Type B pancreatic cell (in vitro differentiated cells): ENCODE measurements around the gene GANC. TPM values are rescaled to one million over a fixed set of nuclear protein-coding genes. Genes with fewer than 3 reads are reported as not detected.
"Not testable (repeated sequence)": the region's sequence is repeated elsewhere in the genome, so short reads cannot be mapped to it uniquely, and the experiment has no call there.

Experiments
- DNase-seq: peaks from one replicate; pipeline ENCODE4 v3.0.0; 2021; ENCODE audit warnings: mixed read lengths; ENCODE audit not compliant: unreplicated experiment; ENCODE audit errors: extremely low spot score
- H3K27ac Mint-ChIP-seq: 2 replicates; pipeline ENCODE4 v1.8.0; 2021; ENCODE audit warnings: mild to moderate bottlenecking, mixed read lengths
- H3K27me3 Mint-ChIP-seq: 2 replicates; pipeline ENCODE4 v1.8.0; 2021; ENCODE audit warnings: mixed read lengths
- H3K36me3 Mint-ChIP-seq: 2 replicates; pipeline ENCODE4 v1.8.0; 2021; ENCODE audit warnings: mixed read lengths
- H3K4me1 Mint-ChIP-seq: one replicate; pipeline ENCODE4 v1.8.0; 2021; ENCODE audit warnings: mixed read lengths; ENCODE audit not compliant: unreplicated experiment
- H3K4me3 Mint-ChIP-seq: 2 replicates; pipeline ENCODE4 v1.8.0; 2021; ENCODE audit warnings: mild to moderate bottlenecking, mixed read lengths
- H3K9me3 Mint-ChIP-seq: 2 replicates; pipeline ENCODE4 v1.8.0; 2021; ENCODE audit warnings: mixed read lengths
- total RNA-seq: library from RNA; stranded (reverse); gene quantifications from 2 replicates; pipeline ENCODE4 v1.2.1, GENCODE V29; 2021; ENCODE audit warnings: low replicate concordance
- TF ChIP-seq, protein P1 (sequence below): fragments of 200-600 bp; sonication (generic); conservative IDR thresholded peaks from 2 replicates; pipeline ENCODE4 v1.5.0; 2021; ENCODE audit warnings: antibody characterized with exemption, mild to moderate bottlenecking

Gene GANC
- total RNA-seq, 1 donor from 2014 or later = 24.4 TPM

DNA sequence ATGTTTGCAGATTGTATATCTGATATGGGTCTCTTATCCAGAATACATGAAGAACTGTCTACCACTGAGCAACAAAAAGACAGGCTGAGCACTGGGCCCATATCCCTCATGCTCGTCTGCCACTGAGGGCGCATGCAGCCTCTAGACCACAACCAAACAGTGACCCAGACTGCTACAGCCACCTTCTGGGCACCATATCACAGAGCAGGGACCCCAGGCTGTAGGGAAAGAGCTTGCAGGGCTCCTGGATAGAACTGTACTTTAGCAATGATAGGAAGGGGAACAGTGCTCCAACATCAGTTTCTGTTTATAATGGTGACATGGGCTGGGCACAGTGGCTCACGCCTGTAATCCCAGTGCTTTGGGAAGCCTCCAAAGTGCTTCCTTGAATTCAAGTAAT lies 40.5 kb downstream of the GANC start:
- Mint-ChIP-seq H3K4me1 (no peaks in the 10 kb centered on the region), H3K9me3 (no peaks in the 10 kb centered on the region), H3K27me3 (no peaks in the 10 kb centered on the region), H3K27ac (no peak overlapping the region), H3K36me3 (peaks cover 20% of the 10 kb centered on the region), H3K4me3 (no peak overlapping the region)
- no peak for DNase-seq
- TF ChIP-seq, protein P1, sequence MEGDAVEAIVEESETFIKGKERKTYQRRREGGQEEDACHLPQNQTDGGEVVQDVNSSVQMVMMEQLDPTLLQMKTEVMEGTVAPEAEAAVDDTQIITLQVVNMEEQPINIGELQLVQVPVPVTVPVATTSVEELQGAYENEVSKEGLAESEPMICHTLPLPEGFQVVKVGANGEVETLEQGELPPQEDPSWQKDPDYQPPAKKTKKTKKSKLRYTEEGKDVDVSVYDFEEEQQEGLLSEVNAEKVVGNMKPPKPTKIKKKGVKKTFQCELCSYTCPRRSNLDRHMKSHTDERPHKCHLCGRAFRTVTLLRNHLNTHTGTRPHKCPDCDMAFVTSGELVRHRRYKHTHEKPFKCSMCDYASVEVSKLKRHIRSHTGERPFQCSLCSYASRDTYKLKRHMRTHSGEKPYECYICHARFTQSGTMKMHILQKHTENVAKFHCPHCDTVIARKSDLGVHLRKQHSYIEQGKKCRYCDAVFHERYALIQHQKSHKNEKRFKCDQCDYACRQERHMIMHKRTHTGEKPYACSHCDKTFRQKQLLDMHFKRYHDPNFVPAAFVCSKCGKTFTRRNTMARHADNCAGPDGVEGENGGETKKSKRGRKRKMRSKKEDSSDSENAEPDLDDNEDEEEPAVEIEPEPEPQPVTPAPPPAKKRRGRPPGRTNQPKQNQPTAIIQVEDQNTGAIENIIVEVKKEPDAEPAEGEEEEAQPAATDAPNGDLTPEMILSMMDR = no peak

DNA sequence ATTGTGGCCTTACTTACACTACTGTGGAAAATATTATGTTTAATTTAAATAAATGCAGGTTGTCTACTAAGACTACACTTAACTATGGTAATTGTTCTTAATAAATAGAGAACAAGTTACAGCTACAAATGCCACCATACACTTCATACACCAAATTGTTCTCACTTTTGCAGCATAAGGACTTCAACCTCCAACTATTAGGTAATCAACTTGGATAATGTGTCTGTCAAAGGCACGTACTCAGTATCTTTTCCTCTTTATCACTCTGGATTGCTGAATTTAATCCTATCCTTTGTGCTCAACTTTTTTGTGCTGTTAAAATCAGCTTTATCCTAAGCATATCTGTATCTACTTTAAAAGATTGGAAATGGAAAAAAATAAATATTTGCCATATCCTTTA lies 41.8 kb downstream of the GANC start:
- DNase-seq = no peak
- peaks cover 19% of the 10 kb centered on the region for H3K36me3 Mint-ChIP-seq
- TF ChIP-seq, protein P1 = no peak
- no peaks in the 10 kb centered on the region for H3K27me3 Mint-ChIP-seq
- H3K4me3 Mint-ChIP-seq = no peak overlapping the region
- H3K4me1 Mint-ChIP-seq = no peaks in the 10 kb centered on the region
- no peak overlapping the region for H3K27ac Mint-ChIP-seq
- no peaks in the 10 kb centered on the region for H3K9me3 Mint-ChIP-seq

DNA sequence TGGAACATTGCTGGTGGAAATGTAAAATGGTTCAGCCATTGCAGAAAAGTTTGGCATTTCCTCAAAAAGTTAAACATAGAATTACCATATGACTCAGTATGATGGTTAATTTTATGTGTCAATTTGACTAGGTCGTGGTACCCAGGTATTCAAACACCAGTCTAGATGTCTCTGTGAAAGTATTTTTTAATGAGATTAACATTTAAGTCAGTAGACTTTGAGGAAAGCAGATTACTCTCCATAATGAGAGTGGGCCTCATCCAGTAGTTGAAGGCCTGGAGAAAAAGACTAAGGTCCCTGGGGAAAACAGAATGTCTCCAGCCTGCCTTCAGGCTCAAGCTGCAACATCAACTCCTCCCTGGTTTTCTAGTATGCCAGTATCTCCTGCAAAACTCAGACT lies 42.5 kb downstream of the GANC start:
- TF ChIP-seq, protein P1 = no peak
- H3K4me3 Mint-ChIP-seq = no peak overlapping the region
- no peaks in the 10 kb centered on the region for H3K27me3 Mint-ChIP-seq
- H3K9me3 Mint-ChIP-seq = no peaks in the 10 kb centered on the region
- DNase-seq = no peak
- H3K27ac Mint-ChIP-seq = no peak overlapping the region
- peaks cover 14% of the 10 kb centered on the region for H3K36me3 Mint-ChIP-seq
- no peaks in the 10 kb centered on the region for H3K4me1 Mint-ChIP-seq

DNA sequence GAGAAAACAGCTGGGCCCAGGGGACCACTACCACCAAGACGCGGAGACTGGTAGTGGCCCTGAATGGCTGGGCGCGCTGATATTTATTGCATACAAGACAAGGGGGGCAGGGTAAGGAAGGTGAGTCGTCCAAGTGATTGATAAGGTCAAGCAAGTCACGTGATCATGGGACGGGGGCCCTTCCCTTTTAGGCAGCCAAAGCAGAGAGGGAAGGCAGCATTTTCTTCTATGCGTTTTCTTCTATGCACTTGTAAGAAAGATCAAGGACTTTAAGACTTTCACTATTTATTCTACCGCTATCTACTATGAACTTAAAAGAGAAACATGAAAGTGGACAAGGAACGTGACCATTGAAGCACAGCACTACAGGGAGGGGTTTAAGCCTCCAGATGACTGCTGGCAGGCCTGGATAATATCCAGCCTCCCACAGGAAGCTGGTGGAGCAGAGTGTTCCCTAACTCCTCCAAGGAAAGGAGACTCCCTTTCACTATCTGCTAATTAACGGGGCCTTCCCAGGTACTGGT lies 43.3 kb downstream of the GANC start:
- H3K27me3 Mint-ChIP-seq, H3K4me3 Mint-ChIP-seq, H3K4me1 Mint-ChIP-seq: not testable (repeated sequence)

DNA sequence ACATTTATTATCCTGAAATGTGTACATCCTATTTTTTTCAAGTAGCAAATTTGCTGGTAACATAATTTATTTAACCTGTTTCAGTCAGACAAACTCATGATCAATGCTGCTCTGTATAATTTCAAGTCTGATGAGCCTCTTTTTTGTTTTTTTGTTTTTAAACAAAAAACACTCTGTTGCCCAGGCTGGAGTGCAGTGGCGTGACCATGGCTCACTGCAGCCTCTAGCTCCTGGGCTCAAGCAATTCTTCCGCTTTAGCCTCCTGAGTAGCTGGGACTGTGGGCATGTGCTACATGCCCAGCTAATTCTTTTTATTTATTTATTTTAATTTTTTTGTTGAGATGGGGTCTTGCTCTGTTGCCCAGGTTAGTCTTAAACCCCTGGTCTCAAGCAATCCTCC lies 46.2 kb downstream of the GANC start:
- DNase-seq = no peak
- H3K9me3 Mint-ChIP-seq = no peaks in the 10 kb centered on the region
- H3K27ac Mint-ChIP-seq = no peak overlapping the region
- H3K36me3 Mint-ChIP-seq = peaks cover 10% of the 10 kb centered on the region
- H3K4me1 Mint-ChIP-seq = no peaks in the 10 kb centered on the region
- no peak overlapping the region for H3K4me3 Mint-ChIP-seq
- H3K27me3 Mint-ChIP-seq = no peaks in the 10 kb centered on the region
- TF ChIP-seq, protein P1 = no peak

More for the DNA sequence above, 43.3 kb downstream of the GANC start:
- not testable (repeated sequence) for H3K27ac Mint-ChIP-seq, H3K9me3 Mint-ChIP-seq, DNase-seq
- peaks cover 12% of the 10 kb centered on the region for H3K36me3 Mint-ChIP-seq

DNA sequence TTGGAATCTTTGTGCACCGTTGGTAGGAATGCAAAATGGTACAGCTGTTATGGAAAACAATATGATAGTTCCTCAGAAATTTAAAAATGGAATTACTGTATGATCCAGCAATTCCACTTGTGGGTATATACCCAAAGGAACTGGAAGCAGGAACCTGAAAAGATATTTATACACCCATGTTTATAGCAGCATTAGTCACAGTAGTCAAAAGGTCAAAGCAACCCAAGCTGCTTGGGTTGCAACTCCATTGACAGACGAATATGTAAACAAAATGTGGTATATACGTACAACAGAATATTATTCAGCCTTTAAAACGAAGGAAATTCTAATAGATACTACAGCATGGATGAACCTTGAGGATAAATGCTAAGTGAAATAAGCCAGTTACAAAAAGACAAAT lies 51.3 kb downstream of the GANC start:
- H3K4me1 Mint-ChIP-seq = no peaks in the 10 kb centered on the region
- no peaks in the 10 kb centered on the region for H3K9me3 Mint-ChIP-seq
- no peak overlapping the region for H3K27ac Mint-ChIP-seq
- TF ChIP-seq, protein P1 = no peak
- no peaks in the 10 kb centered on the region for H3K27me3 Mint-ChIP-seq
- H3K36me3 Mint-ChIP-seq = peaks cover 12% of the 10 kb centered on the region
- DNase-seq = no peak
- no peak overlapping the region for H3K4me3 Mint-ChIP-seq
